Bronchial epithelial cell (primary cell): Measurements from ENCODE around the gene METTL26. TPM values are rescaled to one million over a fixed set of nuclear protein-coding genes. Genes with fewer than 3 reads are reported as not detected.

ENCODE experiments used
- DNase-seq: peaks from one replicate; pipeline ENCODE4 v3.0.0-alpha.2; 2010; ENCODE audit warnings: low read depth
- FAIRE-seq: peaks from 2 replicates; lab custom pipeline; 2011; peaks lifted over from hg19 to GRCh38; lab: Jason Lieb, UNC
- H3K27me3 ChIP-seq: 2 replicates; pipeline ENCODE4 v1.5.1; 2011; ENCODE audit warnings: low read length; ENCODE audit not compliant: control insufficient read depth, insufficient read depth
- H3K36me3 ChIP-seq: 2 replicates; pipeline ENCODE4 v1.5.1; 2011; ENCODE audit warnings: low read length; ENCODE audit not compliant: control insufficient read depth, insufficient read depth
- H3K4me3 ChIP-seq: 2 replicates; pipeline ENCODE4 v1.5.1; 2011; ENCODE audit warnings: mild to moderate bottlenecking, low read depth, low read length, control low read depth
- total RNA-seq: library from RNA; depleted of rRNA; stranded (reverse); fragments of >200 nt; gene quantifications from 2 replicates; pipeline ENCODE4 v1.2.1, GENCODE V29; 2014
- TF ChIP-seq, protein P1 (sequence below): IDR thresholded peaks from 2 replicates; pipeline ENCODE4 v1.5.1; 2011; ENCODE audit warnings: mild to moderate bottlenecking, moderate library complexity, low read length, control low read depth, inconsistent platforms; ENCODE audit not compliant: insufficient read depth, severe bottlenecking

Gene METTL26
- total RNA-seq, 1 donor from 2014 or later = 50.8 TPM

DNA sequence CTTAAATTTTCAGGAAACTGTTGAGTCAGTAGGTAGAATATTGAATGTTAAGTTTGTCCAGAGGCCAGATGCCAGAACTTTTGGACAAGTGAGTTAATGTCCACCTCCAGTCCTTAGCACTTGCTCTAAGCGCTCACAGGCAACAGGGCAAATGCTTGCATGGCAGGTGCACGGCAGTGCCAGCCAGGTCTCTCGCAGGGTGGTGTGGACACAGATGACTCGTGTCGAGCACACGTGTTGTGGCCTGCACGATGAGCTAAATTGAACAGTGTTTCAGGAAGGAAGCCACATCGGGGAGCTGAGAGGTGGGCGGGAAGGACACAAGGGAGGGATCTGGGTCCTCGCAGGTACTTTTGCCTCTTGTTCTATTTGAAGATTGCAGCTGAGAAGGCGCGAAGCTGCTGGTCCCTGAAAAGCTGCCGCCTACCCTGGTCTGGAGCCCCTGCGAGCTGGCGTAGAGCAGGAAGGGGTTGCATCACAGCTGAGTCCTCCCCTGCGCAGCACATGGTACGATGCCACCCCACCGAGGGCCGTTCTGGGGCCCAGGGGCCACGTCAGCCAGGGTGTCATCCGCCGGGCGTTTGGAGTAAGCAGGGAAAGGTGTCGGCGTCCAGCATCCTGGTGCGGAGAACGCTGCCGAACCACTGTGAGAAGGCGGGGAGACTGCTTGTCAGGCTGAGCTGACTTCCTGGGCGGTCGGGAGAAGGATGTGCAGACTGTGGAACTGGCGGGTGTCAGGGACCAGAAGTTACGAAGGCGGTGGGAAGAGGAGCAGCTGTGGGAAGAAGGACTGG is 40.0 kb downstream of the METTL26 start:
- Histone ChIP-seq H3K27me3 (no peaks in the 10 kb centered on the region), H3K4me3 (no peak overlapping the region), H3K36me3 (peaks cover 14% of the 10 kb centered on the region)
- TF ChIP-seq, protein P1, sequence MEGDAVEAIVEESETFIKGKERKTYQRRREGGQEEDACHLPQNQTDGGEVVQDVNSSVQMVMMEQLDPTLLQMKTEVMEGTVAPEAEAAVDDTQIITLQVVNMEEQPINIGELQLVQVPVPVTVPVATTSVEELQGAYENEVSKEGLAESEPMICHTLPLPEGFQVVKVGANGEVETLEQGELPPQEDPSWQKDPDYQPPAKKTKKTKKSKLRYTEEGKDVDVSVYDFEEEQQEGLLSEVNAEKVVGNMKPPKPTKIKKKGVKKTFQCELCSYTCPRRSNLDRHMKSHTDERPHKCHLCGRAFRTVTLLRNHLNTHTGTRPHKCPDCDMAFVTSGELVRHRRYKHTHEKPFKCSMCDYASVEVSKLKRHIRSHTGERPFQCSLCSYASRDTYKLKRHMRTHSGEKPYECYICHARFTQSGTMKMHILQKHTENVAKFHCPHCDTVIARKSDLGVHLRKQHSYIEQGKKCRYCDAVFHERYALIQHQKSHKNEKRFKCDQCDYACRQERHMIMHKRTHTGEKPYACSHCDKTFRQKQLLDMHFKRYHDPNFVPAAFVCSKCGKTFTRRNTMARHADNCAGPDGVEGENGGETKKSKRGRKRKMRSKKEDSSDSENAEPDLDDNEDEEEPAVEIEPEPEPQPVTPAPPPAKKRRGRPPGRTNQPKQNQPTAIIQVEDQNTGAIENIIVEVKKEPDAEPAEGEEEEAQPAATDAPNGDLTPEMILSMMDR = no peak
- FAIRE-seq (peak; percentile 43), DNase-seq (peak; percentile 58)

GRCh38 chr16:595094-595528 is 41.0 kb downstream of the METTL26 start:
- H3K36me3 ChIP-seq = peaks cover 14% of the 10 kb centered on the region
- DNase-seq (no peak), FAIRE-seq (no peak)
- no peak overlapping the region for H3K4me3 ChIP-seq
- TF ChIP-seq, protein P1 = no peak
- H3K27me3 ChIP-seq = no peaks in the 10 kb centered on the region

DNA sequence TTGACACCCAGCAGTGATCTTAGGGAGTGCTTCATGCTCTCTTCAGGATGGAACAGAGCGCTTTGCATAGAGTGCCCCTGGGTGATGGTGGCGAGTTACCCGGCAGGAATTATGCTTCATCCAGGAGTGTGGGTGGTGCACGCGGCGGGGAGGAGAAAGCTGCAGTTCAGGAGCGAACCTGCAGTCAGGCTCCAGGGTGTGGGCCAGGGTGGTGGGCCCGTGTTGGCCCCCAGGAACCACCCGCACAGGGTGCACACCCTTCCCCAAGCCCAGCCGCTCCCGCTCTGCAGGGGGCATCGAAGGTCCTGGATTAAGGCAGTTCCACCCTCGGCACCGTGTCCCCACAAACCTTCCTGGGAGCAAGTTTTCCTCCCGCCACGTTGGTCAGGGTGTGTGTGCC is 42.3 kb downstream of the METTL26 start:
- TF ChIP-seq, protein P1 = no peak
- H3K36me3 ChIP-seq = peaks cover 7% of the 10 kb centered on the region
- DNase-seq (no peak), FAIRE-seq (no peak)
- H3K4me3 ChIP-seq = no peak overlapping the region
- no peaks in the 10 kb centered on the region for H3K27me3 ChIP-seq

- TF ChIP-seq, protein P1 = no peak
- FAIRE-seq (peak; percentile 75), DNase-seq (peak; percentile 90)
- Histone ChIP-seq H3K27me3 (no peaks in the 10 kb centered on the region), H3K36me3 (peaks cover 5% of the 10 kb centered on the region), H3K4me3 (no peak overlapping the region)
Measured at GRCh38 chr16:593406-593805, 42.7 kb downstream of the METTL26 start.

GRCh38 chr16:592518-593306 is 43.4 kb downstream of the METTL26 start:
- Histone ChIP-seq H3K36me3 (peaks cover 5% of the 10 kb centered on the region), H3K4me3 (peak overlapping the region; percentile 27), H3K27me3 (no peaks in the 10 kb centered on the region)
- FAIRE-seq (no peak), DNase-seq (peak; percentile 95)
- TF ChIP-seq, protein P1 = peak; percentile 90
